ENCODE measurements around the gene TGFBRAP1.
"Not testable (repeated sequence)": the region's sequence is repeated elsewhere in the genome, so short reads cannot be mapped to it uniquely, and the experiment has no call there.

TGFBRAP1 gene

DNA sequence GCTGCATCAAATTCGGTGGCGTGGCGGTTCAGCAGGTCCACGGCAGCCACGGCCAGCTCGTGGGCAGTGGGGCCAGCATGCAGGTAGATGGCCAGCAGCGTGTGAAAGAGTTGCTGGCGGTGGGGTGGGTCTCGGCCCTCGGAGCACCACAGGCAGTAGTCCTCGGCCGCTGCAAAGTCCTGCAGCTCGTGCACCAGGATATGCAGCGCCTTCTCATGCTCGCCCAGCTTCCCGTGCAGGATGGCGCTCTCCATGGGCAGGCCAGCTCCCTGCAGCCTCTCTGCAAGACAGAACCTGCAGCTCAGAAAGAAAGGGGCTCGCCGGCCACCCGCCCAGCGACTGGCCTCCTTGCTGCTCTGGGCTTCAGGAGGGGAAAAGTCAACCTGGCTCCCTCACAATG is 60.1 kb downstream of the TGFBRAP1 start:
- no peak for DNase-seq

DNA sequence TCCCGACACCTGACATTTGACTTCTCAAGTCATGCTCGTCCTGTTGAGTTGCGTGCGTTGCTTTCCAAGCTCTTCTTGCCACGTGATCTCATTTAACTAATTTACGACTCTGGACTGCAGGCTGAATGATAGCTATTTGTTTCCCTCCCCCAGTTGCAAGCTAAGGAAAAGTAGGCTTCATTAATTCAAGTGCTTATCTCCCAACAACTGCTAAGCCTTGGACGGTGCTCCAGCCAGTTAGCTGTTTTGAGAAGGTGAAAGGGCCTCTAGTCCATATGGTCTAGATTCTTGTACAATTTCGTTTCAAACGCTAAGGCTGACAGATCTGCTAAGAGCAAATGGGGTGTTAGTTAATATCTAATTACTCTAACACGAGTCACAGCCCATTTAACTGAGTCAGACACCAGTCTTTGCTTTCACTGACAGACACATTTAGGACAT is 66.9 kb downstream of the TGFBRAP1 start:
- DNase-seq: no peak

- DNase-seq: peak in 1 of 2 donors; percentile 1
Observed at GRCh38 chr2:105261061-105261460, 68.5 kb downstream of the TGFBRAP1 start.

- no peak for DNase-seq
Observed at GRCh38 chr2:105258835-105259350, 70.6 kb downstream of the TGFBRAP1 start.

DNA sequence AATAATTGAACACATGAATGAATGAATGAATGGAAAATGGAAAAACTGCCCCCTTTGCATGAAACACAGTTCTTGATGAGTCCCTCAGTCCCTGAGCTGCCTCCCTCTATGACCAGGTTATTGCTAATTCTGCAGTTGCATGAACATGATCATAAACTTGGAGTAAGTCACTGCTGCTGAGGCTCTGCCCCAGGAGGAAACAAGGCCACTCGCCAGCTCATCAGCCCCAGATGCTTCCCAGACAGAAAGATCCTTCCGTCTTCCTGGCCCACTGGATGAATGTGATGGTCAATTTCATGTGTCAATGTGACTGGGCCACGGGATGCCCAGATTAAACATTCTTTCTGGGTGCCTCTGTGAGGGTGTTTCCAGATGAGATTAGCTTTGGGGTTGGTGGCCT is 71.6 kb downstream of the TGFBRAP1 start:
- DNase-seq: no peak

DNA sequence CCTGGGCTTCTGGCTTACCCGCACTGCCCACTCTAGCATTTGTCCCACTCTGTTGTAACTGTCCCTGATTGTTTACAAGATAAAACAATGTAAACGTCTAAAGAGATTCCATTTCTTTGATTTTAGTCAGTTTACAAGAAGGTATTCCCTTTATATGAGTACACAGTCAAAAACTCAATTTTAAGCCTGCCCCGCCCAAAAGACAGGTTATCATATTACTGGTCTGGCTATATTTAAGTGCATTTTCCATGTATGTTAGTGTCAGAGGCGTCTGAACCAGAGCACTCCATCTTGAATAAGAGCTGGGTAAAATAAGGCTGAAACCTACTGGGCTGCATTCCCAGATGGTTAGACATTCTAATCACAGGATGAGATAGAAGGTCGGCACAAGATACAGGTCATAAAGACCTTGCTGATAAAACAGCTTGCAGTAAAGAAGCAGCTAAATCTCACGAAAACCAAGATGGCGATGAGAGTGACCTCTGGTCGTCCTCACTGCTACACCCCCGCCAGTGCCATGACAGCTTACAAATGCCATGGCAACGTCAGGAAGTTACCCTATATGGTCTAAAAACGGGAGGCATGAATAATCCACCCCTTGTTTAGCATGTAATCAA is 73.0 kb downstream of the TGFBRAP1 start:
- no peak for DNase-seq

DNA sequence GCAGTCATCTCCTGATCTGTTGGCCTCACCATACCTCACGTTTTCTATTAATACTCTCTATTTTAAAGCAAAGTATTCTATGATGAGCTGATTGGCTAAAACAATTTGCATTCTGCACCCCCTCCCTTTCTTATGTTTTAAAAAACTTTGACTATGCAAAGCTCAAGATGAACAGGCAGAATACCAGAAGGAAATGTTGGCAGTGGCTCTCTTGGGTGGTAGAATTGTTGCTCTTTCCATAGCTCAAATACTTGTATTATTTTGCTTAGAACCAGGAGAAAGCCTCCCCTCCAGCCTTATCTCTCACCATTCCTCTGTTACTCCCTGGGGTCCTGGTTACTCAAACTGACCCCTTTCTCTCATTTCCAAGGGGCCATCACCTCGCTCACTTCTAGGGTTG is 73.6 kb downstream of the TGFBRAP1 start:
- no peak for DNase-seq

- DNase-seq: peak; percentile 59 to 69
Observed at GRCh38 chr2:105254531-105255210, 74.9 kb downstream of the TGFBRAP1 start.

DNA sequence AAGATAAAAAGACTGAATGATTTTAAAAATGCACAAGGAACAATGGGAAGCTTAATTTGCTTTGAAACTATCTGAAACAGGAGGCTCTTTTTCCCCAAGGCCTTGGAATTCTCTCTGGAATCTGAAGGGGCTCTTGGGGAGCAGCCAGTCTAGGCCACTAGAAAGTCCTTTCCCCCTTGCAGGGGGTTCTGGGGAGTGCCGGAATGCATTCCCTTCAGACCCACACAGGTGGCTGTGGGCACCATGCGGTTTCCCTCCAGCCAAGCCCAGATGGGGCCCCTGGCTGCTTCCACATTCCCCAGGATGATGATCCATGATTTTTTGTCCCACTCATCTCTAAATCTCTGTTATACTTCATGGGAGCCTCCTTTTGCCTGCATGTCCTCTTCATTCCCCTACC is 77.3 kb downstream of the TGFBRAP1 start:
- no peak for DNase-seq

DNA sequence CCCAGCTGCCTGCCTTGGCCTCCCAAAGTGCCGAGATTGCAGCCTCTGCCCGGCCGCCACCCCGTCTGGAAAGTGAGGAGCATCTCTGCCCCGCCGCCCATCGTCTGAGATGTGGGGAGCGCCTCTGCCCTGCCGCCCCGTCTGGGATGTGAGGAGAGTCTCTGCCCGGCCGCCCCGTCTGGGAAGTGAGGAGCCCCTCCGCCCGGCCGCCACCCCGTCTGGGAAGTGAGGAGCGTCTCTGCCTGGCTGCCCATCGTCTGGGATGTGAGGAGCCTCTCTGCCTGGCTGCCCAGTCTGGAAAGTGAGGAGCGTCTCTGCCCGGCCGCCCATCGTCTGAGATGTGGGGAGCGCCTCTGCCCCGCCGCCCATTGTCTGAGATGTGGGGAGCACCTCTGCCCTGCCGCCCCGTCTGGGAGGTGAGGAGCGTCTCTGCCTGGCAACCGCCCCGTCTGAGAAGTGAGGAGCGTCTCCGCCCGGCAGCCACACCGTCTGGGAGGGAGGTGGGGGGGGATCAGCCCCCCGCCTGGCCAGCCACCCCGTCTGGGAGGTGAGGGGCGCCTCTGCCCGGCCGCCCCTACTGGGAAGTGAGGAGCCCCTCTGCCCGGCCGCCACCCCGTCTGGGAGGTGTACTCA is 78.4 kb downstream of the TGFBRAP1 start:
- not testable (repeated sequence) for DNase-seq

DNA sequence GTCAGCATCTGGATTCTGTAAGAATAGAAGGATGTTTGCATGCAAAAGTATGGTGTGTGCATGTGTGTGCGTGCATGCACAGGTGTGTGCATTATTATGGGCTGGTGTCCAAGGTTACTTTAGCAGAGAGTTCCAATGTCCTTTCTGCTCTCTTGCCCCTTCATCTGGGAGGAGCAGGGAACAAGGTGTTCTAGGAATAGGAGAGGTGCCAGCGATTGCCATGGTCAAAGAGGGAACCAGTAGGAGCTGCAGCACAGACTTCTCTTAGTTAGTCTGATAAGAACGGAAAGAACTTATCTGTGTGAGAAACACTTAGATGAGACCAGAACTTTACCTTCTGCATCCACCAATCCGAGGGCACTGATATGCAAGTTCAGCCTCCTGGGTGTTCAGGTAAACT is 79.6 kb downstream of the TGFBRAP1 start:
- no peak for DNase-seq

GRCh38 chr2:105249181-105249580 is 80.4 kb downstream of the TGFBRAP1 start:
- no peak for DNase-seq

DNA sequence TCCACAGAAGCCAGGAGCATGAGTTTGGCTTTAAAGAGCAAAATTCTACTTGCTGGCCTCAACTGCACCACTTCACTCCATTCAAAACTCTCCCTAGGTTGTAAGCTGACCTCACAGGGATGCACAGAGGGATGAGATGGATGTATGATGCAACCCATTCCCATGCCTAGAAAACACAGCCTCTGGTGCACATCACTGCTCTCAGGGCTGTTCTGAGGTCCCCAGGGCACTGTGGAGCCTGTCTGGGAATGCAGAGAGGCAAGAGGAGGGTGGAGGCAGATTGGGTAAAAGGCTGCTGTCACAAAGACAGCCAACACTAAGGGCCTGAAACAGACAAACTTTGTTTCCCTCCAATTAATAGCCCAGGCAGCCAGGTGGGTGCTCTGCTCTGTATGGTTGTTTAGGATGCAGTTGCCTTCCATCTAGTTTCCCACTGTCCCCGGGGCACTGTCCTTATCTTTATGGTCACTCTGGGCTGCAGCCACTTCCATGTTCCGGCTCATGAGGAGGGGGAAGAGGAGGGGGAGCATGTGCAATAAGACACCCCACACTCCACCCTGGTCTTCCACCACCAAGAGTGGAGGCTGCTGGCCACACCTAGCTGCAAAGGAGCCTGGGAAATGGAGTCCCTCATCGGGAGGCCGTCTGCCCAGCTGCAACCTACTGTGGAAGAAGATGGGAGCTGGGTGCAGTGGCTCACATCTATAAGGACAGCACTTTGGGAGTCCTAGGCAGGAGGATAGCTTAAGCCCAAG is 81.0 kb downstream of the TGFBRAP1 start:
- DNase-seq: no peak

DNA sequence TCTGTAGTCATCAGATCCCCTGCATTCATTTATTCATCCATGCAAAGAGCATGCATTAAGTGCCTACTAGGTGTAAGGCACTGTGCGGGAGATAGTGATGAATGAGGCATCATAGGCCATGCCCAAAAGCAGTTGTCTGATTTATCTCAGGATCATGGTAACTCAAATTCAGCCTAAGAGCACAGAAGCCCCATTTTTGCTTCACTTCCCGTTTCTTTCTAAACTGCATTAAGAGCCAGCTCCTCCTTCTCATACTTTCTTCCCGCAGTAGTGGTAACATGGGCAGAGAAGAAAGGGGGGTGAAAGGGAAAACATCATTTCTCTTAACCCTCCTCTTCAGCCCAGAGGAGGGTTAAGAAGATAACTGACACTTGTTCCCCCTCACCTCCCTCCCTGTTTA is 85.1 kb downstream of the TGFBRAP1 start:
- no peak for DNase-seq

GRCh38 chr2:105243961-105244360 is 85.6 kb downstream of the TGFBRAP1 start:
- DNase-seq: no peak

- no peak for DNase-seq
Observed at GRCh38 chr2:105242286-105242993, 87.1 kb downstream of the TGFBRAP1 start.

- DNase-seq: no peak
Observed at GRCh38 chr2:105241443-105241842, 88.1 kb downstream of the TGFBRAP1 start, which contains the start of gene GPR45. Gene GPR45 (plus strand): TSS chr2:105241743. CDS start chr2:105241859, 116 bp downstream.

DNA sequence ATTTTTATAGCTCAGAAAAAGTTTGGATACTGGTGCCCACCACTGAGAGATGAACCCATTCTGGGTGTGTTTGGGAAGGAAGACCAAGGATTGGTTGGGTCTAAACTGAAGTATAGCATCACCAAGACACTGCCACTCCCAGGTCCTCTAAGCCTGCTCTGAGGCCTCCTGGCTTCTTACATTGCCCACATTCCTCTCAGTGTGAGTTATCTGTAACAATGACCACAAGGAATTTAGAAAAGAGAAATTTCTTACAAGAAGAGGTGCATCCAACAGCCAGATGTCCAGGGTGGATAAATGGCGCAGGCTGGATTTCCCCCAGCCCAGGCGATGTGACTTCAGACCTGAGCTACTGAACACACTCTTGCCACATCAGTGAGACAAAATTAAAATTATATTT is 89.6 kb downstream of the TGFBRAP1 start:
- no peak for DNase-seq

DNA sequence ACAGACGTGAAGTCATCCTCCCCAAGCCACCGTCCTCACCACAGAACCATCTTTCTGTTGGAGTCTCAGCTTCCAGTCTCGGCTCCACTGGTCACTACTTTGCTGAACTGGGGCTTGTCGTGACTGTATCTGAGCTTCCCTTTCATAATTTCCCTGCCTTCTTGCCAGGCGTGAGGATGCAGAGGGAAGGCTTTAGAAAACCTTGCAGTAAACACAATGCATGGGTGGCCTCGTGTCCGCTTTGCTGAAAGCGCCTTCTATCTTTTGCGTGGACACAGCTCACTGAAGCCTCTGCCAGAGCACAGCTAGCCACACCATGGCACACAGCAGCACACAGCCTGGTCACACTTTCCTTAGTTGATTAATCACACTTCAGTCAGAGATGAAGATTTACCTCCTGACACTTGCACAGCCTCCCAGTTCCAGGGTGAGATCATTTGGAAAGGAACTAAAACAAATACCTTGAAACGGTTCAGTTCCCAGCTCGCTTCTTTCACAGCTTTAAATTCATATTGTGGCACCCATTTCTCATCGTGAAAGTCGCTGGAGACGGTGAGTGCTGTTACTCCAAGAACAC is 90.8 kb downstream of the TGFBRAP1 start:
- DNase-seq: no peak

DNA sequence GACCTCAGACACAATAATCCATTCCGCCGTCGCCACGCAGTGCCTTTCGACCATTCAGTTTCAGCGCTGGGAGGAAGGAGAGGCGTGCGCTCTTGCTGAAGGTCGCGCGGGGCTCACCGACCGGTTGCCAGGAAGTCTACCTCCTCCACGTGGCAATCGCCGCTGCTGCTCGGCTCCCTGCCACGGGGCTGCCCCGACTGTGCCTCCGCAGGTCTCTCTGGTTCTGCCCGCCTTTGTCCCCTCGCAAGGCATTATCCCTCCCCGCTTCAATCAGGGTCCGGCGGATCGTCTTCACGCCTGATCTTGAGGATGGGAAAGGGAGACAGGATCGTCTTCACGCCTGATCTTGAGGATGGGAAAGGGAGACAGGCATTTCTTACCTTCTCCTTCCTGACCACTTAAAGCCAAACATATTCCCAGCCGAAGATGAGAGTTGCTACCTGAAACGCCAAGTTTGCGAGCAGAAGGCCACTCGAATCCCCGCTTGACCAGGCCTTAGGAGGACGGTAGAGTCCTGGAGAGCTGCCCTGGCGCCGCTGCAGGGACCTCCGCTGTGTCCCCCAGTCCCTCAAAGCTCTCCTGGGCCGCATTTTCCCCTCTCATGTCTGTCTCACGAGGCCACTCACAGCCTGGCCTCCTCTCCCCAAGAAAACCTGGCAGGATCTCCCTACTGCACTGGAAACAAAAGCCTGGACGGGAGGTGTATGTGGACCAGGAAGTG is 92.3 kb downstream of the TGFBRAP1 start:
- DNase-seq: no peak

DNA sequence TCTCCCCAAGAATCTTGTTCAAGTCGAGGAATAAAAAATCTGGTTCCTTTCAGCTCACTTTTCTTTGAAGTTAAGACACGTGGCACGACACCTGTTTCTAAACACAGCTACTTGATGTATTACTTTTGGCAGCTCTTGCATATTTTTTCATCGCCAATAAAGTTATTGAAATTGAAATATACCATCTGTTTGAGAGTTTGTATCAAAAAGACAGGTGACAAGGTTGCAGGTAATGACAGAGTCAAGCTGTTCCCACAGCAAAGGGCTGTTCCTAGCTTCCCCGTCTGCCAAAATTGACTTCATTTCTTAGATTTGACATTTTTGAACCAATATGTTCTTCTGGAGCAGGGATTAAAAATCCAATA is 93.5 kb downstream of the TGFBRAP1 start:
- DNase-seq: no peak

All from inflammatory macrophage (primary cell).